Cardiac septum (tissue), 1 donor: ENCODE data around the gene CA7. TPM values are rescaled to one million over a fixed set of nuclear protein-coding genes. Genes with fewer than 3 reads are reported as not detected.
A peak's percentile ranks its signal among the peaks of the same experiment; 100 is the strongest.

ENCODE experiments used
- DNase-seq: peaks from one replicate; pipeline ENCODE4 v3.0.0-alpha.2; 2020; ENCODE audit warnings: low spot score
- intact Hi-C: fragments of 100-400 bp; cut with DNase I; formaldehyde crosslinking; loops from one replicate; pipeline ENCODE4 v1.14.0; 2022
- total RNA-seq: library from RNA; stranded (reverse); fragmentation: NEBNext Ultra II Directional; extraction: Animal tissue kit (Norgen Biotek cat#: 25700); gene quantifications from one replicate; pipeline ENCODE4 v1.2.1, GENCODE V29; 2021
- donor health status: DM: no; HTN: no; CAD: no.

Gene CA7
- total RNA-seq, 1 donor from 2014 or later = not detected

GRCh38 chr16:66845080-66845410, 831 bp downstream of the CA7 start:
- intact Hi-C loops = no loop called here
- no peak for DNase-seq

DNA sequence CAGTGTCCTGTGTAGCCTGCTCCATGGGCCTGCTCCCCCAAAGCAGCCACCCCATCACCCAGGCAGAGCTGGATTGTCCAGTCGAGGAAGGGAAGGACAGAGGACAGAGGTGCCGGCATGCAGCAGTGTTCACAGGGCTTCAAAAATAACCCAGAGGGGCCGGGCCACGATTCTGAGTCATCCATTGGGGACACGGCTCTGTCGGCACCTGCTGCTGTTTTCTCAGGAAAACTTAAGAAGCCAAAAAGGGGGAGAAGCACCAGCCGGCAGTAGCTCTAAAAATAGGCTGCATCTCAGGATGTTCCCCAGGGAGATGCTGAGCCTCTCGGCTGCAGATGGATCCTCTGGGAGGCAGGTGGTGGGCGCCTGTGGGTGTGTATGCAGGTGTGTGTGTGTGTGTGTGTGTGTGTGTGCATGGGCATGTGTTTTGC, 1.6 kb downstream of the CA7 start:
- DNase-seq = no peak
- intact Hi-C loops = no loop called here

GRCh38 chr16:66846266-66846665, 2.1 kb downstream of the CA7 start:
- DNase-seq = no peak
- intact Hi-C loops = no loop called here

- intact Hi-C loops = no loop called here
- DNase-seq = no peak
Measured at GRCh38 chr16:66846831-66847230, 2.6 kb downstream of the CA7 start.

GRCh38 chr16:66847533-66848067, 3.4 kb downstream of the CA7 start:
- DNase-seq = peak; percentile 19
- intact Hi-C loops = no loop called here

DNA sequence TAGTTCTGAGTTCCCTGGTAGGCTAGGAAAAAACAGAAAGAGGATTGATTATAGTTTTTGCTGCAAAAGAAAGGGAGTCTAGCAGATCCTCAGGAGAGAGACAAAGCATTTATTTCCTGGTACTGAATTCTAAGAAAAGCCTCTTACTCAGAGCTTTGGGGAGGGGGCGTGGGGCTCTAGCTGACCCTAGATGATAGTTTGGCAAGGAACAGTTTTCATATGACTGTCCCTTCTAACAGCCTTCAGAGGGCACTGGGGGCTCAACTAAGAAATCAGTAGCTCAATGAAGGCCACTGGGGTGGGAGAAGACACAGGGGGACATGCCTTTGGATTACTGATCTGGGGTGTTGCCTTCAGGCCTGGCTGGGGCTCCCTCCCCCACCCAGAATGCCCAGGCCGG, 4.0 kb downstream of the CA7 start:
- no peak for DNase-seq
- intact Hi-C loops = no loop called here

DNA sequence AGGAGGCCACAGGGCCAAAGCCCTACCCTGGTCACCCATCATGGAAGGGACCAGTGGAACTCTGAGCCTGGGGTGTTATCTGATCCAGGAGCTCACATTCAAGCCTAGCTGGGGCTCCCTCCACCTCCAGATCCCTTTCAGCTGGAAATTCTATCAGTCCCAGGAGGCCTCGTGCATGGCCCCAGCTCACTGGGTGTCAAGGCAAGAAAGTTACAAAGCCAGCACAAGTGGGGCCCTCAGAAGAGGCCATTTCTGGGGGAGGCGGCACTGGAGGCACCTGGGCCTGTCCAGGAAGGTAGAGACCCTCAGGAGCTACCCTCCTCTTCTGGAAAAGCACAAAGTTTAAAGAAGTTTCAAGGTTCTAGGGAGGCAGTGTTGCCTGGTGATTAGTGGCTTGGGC, 4.8 kb downstream of the CA7 start:
- intact Hi-C loops = no loop called here
- no peak for DNase-seq

GRCh38 chr16:66849549-66849948, 5.3 kb downstream of the CA7 start:
- intact Hi-C loops = no loop called here
- no peak for DNase-seq

DNA sequence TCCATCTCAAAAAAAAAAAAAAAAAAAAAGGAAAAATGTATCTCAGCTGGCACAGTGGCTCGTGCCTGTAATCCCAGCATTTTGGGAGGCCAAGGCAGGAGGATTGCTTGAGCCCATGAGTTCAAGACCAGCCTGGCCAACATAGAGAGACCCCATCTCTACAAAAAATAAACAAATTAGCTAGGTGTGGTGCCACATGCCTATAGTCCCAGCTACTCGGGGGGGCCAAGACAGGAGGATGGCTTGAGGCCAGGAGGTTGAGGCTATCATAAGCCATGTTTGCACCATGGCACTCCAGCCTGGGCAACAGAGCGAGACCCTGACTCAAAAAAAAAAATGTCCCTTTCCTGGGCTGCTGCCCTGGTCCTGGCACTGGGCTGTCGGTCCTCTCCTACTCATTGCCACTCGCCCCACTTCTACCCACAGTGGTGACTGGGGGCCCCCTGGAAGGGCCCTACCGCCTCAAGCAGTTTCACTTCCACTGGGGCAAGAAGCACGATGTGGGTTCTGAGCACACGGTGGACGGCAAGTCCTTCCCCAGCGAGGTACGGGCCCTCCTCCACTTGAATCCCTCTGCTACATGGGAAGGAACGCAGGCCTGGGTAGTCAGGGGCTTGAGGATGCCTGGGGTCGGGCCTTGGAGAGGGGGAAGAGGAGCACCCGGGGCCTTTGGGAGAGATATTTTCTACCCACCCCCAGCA, 6.1 kb downstream of the CA7 start:
- intact Hi-C loops = no loop called here
- DNase-seq = no peak

DNA sequence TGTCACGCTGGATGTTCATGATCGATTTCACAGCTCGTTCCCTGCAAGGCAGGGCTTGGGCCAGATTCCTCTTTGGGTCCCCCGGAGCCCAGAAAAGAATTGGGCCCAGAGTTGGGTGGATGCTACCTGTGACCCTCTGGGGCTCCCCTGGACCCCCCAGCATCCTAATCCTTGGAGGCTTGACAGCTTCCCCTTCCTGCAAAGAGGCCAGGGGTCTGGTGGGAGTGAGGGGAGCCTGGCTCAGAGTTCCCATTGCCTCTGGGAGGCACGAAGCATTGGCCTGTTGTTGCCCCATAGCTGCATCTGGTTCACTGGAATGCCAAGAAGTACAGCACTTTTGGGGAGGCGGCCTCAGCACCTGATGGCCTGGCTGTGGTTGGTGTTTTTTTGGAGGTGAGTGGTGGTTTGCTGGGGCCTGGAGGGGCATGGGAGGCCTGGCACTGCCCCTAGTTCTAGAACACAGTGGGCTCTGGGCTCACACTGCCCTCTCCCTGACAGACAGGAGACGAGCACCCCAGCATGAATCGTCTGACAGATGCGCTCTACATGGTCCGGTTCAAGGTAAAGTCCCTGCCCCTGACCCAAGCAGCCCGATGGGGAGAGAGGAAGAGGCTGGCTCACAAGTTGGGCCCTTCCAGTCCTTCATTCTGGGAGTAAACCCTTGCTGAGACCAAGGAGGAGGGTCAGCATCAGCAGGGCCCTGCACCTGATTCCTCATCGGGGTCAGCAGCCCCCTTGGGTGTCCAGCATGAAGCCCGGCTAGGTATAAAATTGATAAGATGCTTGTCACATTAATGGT, 7.2 kb downstream of the CA7 start:
- no peak for DNase-seq
- intact Hi-C loops = no loop called here

- intact Hi-C loops = no loop called here
- DNase-seq = no peak
Measured at GRCh38 chr16:66853261-66854139, 9.3 kb downstream of the CA7 start.

GRCh38 chr16:66856184-66856730, 12.0 kb downstream of the CA7 start:
- DNase-seq = no peak
- intact Hi-C loops = no loop called here

- intact Hi-C loops = no loop called here
- no peak for DNase-seq
Measured at GRCh38 chr16:66856801-66857200, 12.6 kb downstream of the CA7 start.

GRCh38 chr16:66857437-66857836, 13.2 kb downstream of the CA7 start:
- intact Hi-C loops = no loop called here
- DNase-seq = no peak

DNA sequence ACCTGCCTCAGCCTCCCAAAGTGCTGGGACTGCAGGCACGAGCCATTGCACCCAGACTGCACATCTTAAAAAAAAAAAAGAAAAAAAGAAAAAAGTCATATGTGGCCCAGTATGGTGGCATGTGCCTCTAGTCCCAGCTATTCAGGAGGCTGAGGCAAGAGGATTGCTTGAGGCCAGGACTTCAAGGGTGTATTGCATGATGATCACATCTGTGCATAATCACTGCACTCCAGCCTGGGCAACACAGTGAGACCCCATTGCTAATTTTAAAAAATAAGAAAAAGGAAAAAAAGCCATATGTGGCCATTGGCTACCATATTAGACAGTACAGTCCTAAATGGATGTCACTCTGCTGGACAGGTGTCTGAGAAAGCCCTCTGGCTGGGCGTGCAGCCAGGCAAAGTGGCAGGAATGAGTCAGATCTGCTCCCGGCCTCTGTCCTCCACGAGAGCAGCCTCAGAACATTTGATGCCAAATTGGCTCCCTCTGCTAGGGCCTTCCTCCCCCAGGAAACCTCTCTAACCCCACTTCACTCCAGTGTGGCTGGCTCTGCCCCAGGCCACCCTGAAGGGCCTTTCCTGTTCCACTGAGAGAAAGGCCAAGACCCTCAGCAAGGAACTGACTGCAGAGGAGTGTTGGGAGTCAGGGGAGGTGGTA, 14.7 kb downstream of the CA7 start:
- intact Hi-C loops = no loop called here

GRCh38 chr16:66859397-66860068, 15.3 kb downstream of the CA7 start:
- no peak for DNase-seq
- intact Hi-C loops = loop anchor here (10.0 kb wide), 2 partner anchors 205 to 375 kb away; no protein-coding TSS in a partner anchor

More for the DNA sequence above, 14.7 kb downstream of the CA7 start:
- peak; percentile 82 for DNase-seq

- peak; percentile 49 for DNase-seq
- intact Hi-C loops = loop anchor here (10.0 kb wide), 2 partner anchors 207 to 377 kb away; no protein-coding TSS in a partner anchor
Measured at GRCh38 chr16:66862023-66862520, 17.9 kb downstream of the CA7 start.

DNA sequence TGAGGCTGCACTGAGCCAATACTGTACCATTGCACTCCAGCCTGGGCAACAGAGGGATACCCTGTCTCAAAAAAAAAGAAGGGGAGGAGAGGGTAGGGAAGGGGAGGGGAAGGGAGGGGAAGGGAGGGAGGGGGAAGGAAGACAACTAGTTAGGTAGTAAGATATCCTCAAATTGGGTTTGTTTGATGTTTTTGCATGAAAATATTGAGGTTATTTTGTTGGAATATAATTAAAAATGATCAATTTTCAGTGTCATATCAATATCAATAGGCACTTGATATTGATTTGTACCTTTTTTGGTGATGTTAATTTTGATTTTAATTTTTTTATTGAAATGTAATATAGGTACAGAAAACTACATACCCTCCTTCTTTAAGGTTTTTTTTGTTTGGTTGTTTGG, 19.5 kb downstream of the CA7 start:
- intact Hi-C loops = loop anchor here (10.0 kb wide), 2 partner anchors 209 to 379 kb away; no protein-coding TSS in a partner anchor
- DNase-seq = no peak
